ENCODE data around the gene QSOX2.
A peak's percentile ranks its signal among the peaks of the same experiment; 100 is the strongest.

QSOX2 gene

DNA sequence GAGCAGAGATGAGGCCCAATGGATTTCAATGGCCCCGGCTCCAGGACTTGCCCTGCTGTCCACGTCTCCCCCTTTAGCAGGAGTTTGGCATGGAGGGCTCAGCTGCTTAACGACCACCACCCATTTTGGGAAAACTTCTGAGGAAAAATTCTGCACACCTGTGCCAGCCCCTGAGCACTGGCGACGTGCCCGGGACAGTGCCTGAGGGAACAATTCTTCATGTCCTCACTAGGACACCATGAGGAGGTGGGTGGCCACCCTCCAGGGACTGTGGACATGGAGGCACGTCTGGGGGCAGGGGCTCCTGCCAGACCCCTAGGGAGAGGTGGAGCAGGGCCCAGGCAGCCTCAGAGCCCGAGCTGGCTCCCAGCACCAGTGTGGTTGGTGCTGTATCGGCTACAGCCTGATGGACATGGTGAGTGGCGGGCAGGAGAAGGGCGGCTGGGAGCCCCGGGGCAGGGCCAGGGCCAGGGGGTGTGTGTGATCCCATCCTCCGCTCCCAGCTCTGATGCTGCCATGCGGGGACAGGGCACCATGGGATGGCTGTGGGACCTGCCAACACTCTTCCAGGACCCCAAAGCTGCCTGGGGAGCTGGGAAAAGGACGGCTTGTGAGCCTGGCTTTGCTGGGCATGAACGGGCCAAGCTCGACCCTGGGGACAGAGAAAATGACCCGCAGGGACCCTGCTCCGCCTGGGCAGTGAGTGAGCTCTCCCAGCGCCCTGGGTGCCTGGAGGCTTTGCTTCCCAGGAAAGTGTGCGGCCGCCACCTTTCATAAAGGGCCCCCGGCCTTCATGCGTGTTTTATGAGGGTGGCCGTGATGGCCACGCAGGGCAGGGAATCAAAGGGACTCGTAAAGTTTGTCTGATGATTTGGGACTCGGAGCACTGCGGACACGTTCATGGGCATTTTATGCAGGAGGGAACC lies 3.6 kb upstream of the QSOX2 start:
- H3K36me3 ChIP-seq (replicated peaks in 1 of 2; ENCODE audit: control insufficient read depth in 2 of 2, insufficient read depth in 2 of 2, low read length in 2 of 2): no peaks in the 10 kb centered on the region
- H3K4ac ChIP-seq (ENCODE audit: low read length): no peak overlapping the region
- no peak overlapping the region for H4K91ac ChIP-seq (ENCODE audit: low read depth, low read length, poor library complexity)
- no peak overlapping the region for H2BK12ac ChIP-seq (ENCODE audit: low read length)
- peaks cover 4 to 7% of the 10 kb centered on the region in 2 donors for H3K4me1 ChIP-seq (ENCODE audit: control insufficient read depth in 2 of 2, insufficient read depth in 1 of 2, low read depth in 1 of 2, low read length in 2 of 2)
- peaks cover 0 to 55% (median 0%) of the 10 kb centered on the region in 3 experiments for H3K27me3 ChIP-seq (ENCODE audit: control insufficient read depth in 3 of 3, insufficient read depth in 3 of 3, low read depth in 1 of 3, low read length in 3 of 3)
- no peak overlapping the region for H4K8ac ChIP-seq (ENCODE audit: low read depth, low read length)
- no peak overlapping the region for H2AFZ ChIP-seq (ENCODE audit: low read length)
- no peaks in the 10 kb centered on the region for H3K79me1 ChIP-seq (ENCODE audit: low read depth, low read length)
- H2BK5ac ChIP-seq (ENCODE audit: low read length): no peak overlapping the region
- H3K14ac ChIP-seq (ENCODE audit: low read length): no peak overlapping the region
- peak overlapping the region; percentile 19 for H2BK15ac ChIP-seq (ENCODE audit: low read length)
- no peak overlapping the region for H2BK120ac ChIP-seq (ENCODE audit: low read depth, low read length)
- no peaks in the 10 kb centered on the region for H3K9me3 ChIP-seq (replicated peaks in 1 of 2; ENCODE audit: control insufficient read depth in 2 of 2, insufficient read depth in 1 of 2, low read depth in 1 of 2, low read length in 2 of 2)
- peak overlapping the region; percentile 32 for H3K18ac ChIP-seq (ENCODE audit: low read length)
- DNase-seq (ENCODE audit: low spot score): no peak
- H3K4me3 ChIP-seq (ENCODE audit: low read length in 2 of 2): no peak overlapping the region
- H3K9ac ChIP-seq (ENCODE audit: low read depth, low read length, poor library complexity): peak overlapping the region; percentile 30
- no peak overlapping the region for H3K27ac ChIP-seq (replicated peaks; ENCODE audit: low read length)
- no peak overlapping the region for H3K23ac ChIP-seq (ENCODE audit: low read depth, low read length, poor library complexity)
- WGBS, 2 donors (ENCODE audit: extremely low coverage in 2 of 2, insufficient read length in 2 of 2, insufficient replicate concordance in 1 of 2): no CpG with 5 or more reads among the region's 30 CpGs
- peak overlapping the region; percentile 56 for H2AK5ac ChIP-seq (ENCODE audit: low read depth, low read length)
- no peak overlapping the region for H3K4me2 ChIP-seq (ENCODE audit: insufficient read depth, low read length, poor library complexity, severe bottlenecking)

DNA sequence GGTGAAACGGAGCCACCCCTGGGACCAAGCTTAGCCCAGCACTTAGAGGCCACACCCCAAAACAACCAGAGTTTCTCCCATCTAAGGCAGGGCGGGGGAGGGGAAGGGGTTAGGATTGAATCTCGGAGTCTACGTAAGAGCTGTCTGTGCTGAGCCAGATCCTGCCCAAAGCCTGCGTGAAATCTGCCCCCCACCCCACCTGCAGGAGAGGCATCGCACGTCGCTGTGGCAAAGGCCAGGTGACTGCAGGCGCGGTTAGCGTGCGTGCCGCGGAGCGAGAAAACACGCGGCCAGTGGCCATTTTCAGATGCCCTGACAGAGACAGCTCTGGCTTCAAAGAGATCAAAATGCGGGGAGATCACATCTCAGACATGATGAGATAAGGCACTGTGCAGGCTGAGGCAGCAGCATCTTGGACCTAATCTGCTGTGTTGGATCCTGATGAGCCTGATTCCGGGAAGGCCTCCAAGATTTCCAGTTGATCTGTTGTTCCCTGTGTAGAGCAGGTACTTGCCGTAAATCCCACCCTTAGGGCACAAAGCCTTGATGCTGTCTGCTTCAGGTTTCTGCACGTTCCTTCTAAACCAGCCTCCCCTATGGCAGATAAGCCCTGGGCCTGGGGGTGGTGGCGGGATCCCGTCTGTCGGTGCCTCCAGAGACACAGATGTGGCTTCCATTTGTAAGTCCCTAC lies 2.5 kb upstream of the QSOX2 start:
- H3K4ac ChIP-seq (ENCODE audit: low read length): no peak overlapping the region
- no peak overlapping the region for H2AK5ac ChIP-seq (ENCODE audit: low read depth, low read length)
- no peaks in the 10 kb centered on the region for H3K9me3 ChIP-seq (replicated peaks in 1 of 2; ENCODE audit: control insufficient read depth in 2 of 2, insufficient read depth in 1 of 2, low read depth in 1 of 2, low read length in 2 of 2)
- no peak for DNase-seq (ENCODE audit: low spot score)
- no peaks in the 10 kb centered on the region for H3K36me3 ChIP-seq (replicated peaks in 1 of 2; ENCODE audit: control insufficient read depth in 2 of 2, insufficient read depth in 2 of 2, low read length in 2 of 2)
- H3K27me3 ChIP-seq (ENCODE audit: control insufficient read depth in 3 of 3, insufficient read depth in 3 of 3, low read depth in 1 of 3, low read length in 3 of 3): peaks cover 0 to 54% (median 0%) of the 10 kb centered on the region in 3 experiments
- no CpG with 5 or more reads among the region's 24 CpGs for WGBS, 2 donors (ENCODE audit: extremely low coverage in 2 of 2, insufficient read length in 2 of 2, insufficient replicate concordance in 1 of 2)
- peak overlapping the region; percentile 17 for H2BK5ac ChIP-seq (ENCODE audit: low read length)
- peak overlapping the region; percentile 51 for H3K9ac ChIP-seq (ENCODE audit: low read depth, low read length, poor library complexity)
- H2AFZ ChIP-seq (ENCODE audit: low read length): no peak overlapping the region
- peak overlapping the region; percentile 70 for H2BK12ac ChIP-seq (ENCODE audit: low read length)
- no peak overlapping the region for H3K23ac ChIP-seq (ENCODE audit: low read depth, low read length, poor library complexity)
- H3K27ac ChIP-seq (replicated peaks; ENCODE audit: low read length): no peak overlapping the region
- peak overlapping the region; percentile 17 for H2BK15ac ChIP-seq (ENCODE audit: low read length)
- H2BK120ac ChIP-seq (ENCODE audit: low read depth, low read length): no peak overlapping the region
- no peak overlapping the region for H4K91ac ChIP-seq (ENCODE audit: low read depth, low read length, poor library complexity)
- H3K14ac ChIP-seq (ENCODE audit: low read length): no peak overlapping the region
- peaks cover 8 to 15% of the 10 kb centered on the region in 2 donors for H3K4me1 ChIP-seq (ENCODE audit: control insufficient read depth in 2 of 2, insufficient read depth in 1 of 2, low read depth in 1 of 2, low read length in 2 of 2)
- no peak overlapping the region for H4K8ac ChIP-seq (ENCODE audit: low read depth, low read length)
- H3K4me3 ChIP-seq (ENCODE audit: low read length in 2 of 2): no peak overlapping the region
- H3K18ac ChIP-seq (ENCODE audit: low read length): peak overlapping the region; percentile 84
- H3K4me2 ChIP-seq (ENCODE audit: insufficient read depth, low read length, poor library complexity, severe bottlenecking): no peak overlapping the region
- H3K79me1 ChIP-seq (ENCODE audit: low read depth, low read length): peaks cover 2% of the 10 kb centered on the region

DNA sequence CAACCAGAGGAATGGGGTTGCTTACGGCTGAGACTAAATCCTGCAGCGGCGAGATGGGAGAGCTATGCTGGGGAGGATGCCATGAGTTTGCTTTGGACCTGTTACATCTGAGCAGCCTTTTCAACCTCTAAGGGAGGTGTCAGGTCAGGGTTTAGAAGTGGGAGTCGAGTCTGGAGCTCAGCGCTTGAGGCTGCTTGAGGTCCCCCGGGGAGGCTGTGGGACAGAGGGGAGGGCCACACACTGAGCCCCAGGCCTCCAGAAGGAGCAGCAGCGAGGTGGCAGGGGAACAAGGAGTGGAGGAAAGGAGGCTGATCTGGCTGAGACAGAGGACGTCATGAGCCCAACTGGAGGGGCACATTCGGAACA lies 1.9 kb upstream of the QSOX2 start:
- H2AFZ ChIP-seq (ENCODE audit: low read length): no peak overlapping the region
- H3K27ac ChIP-seq (replicated peaks; ENCODE audit: low read length): no peak overlapping the region
- peaks cover 0 to 51% (median 0%) of the 10 kb centered on the region in 3 experiments for H3K27me3 ChIP-seq (ENCODE audit: control insufficient read depth in 3 of 3, insufficient read depth in 3 of 3, low read depth in 1 of 3, low read length in 3 of 3)
- peak overlapping the region; percentile 59 for H2BK12ac ChIP-seq (ENCODE audit: low read length)
- H3K23ac ChIP-seq (ENCODE audit: low read depth, low read length, poor library complexity): no peak overlapping the region
- no peak overlapping the region for H4K8ac ChIP-seq (ENCODE audit: low read depth, low read length)
- no peak overlapping the region for H2BK5ac ChIP-seq (ENCODE audit: low read length)
- no peak overlapping the region for H3K14ac ChIP-seq (ENCODE audit: low read length)
- no CpG with 5 or more reads among the region's 9 CpGs for WGBS, 2 donors (ENCODE audit: extremely low coverage in 2 of 2, insufficient read length in 2 of 2, insufficient replicate concordance in 1 of 2)
- DNase-seq (ENCODE audit: low spot score): no peak
- peaks cover 0 to 2% of the 10 kb centered on the region in 2 donors for H3K36me3 ChIP-seq (replicated peaks in 1 of 2; ENCODE audit: control insufficient read depth in 2 of 2, insufficient read depth in 2 of 2, low read length in 2 of 2)
- peak overlapping the region; percentile 17 for H2BK15ac ChIP-seq (ENCODE audit: low read length)
- no peak overlapping the region for H2BK120ac ChIP-seq (ENCODE audit: low read depth, low read length)
- peaks cover 4% of the 10 kb centered on the region for H3K79me1 ChIP-seq (ENCODE audit: low read depth, low read length)
- no peak overlapping the region for H4K91ac ChIP-seq (ENCODE audit: low read depth, low read length, poor library complexity)
- no peak overlapping the region for H3K4me3 ChIP-seq (ENCODE audit: low read length in 2 of 2)
- no peaks in the 10 kb centered on the region for H3K9me3 ChIP-seq (replicated peaks in 1 of 2; ENCODE audit: control insufficient read depth in 2 of 2, insufficient read depth in 1 of 2, low read depth in 1 of 2, low read length in 2 of 2)
- H3K4me1 ChIP-seq (ENCODE audit: control insufficient read depth in 2 of 2, insufficient read depth in 1 of 2, low read depth in 1 of 2, low read length in 2 of 2): peaks cover 8 to 20% of the 10 kb centered on the region in 2 donors
- H3K4me2 ChIP-seq (ENCODE audit: insufficient read depth, low read length, poor library complexity, severe bottlenecking): no peak overlapping the region
- H3K4ac ChIP-seq (ENCODE audit: low read length): no peak overlapping the region
- H3K9ac ChIP-seq (ENCODE audit: low read depth, low read length, poor library complexity): peak overlapping the region; percentile 51
- H2AK5ac ChIP-seq (ENCODE audit: low read depth, low read length): peak overlapping the region; percentile 16
- H3K18ac ChIP-seq (ENCODE audit: low read length): peak overlapping the region; percentile 85

Data from neuronal stem cell (in vitro differentiated cells).